GM19238 (cell line): Measurements from ENCODE around the gene SLIT3.
"Not testable (repeated sequence)": the region's sequence is repeated elsewhere in the genome, so short reads cannot be mapped to it uniquely, and the experiment has no call there.

Experiments
- DNase-seq: peaks from one replicate; pipeline ENCODE4 v3.0.0; 2011; ENCODE audit warnings: low spot score; ENCODE audit not compliant: insufficient read length

SLIT3 gene

DNA sequence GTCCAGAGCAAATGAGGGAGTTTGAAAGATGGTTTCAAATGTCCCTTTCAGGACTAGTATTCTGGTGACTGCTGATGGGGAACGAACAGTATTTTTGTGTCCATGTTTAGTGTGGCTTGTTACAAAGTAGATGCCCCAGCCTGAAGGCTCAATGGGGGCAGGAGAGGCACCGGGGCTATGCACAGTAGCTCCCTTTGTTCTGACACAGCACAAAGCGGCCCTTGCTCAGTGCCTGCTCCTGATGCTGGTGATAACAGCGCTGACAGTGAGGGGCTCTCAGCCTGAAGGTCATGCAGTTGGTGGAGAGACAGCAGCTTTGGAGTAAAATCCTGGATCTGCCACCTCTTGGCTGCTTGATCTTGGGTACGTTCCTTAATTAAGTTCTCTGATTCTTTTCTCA lies 188.9 kb downstream of the SLIT3 start:
- DNase-seq = no peak

DNA sequence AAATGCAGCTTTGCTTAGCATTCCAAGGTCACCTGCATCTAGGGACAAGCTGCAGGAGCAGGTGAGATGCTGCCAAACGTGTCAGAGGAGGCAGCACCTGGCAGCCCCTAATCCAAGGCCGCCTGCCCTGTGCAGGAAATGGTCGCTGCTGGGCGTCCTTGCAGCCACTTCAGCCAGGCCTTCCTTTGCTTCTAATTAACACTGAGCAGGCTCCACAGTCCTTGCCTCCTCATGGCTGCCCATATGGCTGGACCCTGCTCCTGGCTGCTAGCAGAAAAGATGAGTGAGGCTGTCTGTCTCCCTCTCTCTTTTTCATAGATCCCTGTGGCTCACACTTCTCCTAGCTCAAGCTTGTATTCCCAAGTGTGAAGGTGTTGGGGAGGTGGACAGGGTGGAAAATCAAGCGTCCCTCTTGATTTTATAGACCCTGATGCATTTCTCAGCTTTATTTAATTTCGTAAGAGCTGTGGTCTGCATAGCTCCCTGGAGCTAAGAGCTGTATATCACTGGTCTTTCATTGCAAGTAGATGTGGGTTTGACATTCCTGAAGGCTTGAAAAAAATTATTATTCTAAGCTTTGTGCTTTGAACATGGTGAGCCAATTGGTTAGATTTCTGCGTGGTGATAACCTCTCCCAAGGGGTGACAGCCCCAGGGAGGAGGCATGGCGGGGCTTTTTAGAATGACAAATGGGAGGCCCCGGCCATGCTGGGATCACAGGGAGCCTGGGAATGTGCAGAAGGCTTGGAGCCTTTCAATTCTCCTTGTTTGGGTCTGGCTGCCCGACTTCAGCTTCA lies 193.8 kb downstream of the SLIT3 start:
- DNase-seq = no peak

DNA sequence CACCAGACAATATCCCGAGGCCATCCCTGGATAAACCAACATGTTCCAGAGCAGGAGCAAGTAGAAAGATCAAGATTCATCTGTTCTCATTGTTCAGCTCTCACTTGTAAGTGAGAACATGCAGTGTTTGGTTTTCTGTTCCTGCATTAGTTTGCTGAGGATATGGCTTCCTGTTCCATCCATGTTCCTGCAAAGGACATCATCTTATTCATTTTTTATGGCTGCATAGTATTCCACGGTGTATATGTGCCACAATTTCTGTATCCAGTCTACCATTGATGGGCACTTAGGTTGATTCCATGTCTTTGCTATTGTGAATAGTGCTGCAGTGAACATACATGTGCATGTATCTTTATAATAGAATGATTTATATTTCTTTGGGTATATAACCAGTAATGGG lies 195.4 kb downstream of the SLIT3 start:
- DNase-seq = not testable (repeated sequence)

DNA sequence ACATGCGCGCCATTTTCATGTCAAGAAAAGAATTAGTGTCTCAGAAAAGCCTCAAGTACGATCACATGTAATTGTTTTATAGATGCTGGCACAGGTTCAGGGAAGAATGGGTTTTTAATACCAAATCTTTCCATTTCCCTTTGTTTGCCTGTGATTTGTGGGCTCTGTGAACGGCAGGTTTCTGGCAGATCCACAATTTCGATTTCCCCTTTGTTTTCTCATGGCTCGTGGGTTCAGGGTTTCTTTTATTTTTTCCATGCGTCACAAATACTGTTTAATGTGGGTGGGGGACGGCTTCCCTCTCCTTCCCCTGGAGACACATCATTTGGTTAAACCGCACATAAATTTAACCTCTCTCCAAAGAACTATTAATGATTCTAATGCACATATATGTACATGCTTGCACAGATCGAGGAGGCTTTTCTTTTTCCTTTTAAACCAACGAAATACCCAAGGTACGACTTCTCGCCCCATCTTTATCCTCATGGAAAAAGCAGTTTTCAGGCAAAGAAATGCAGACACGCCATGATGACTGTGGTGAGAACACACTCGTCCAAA lies 195.9 kb downstream of the SLIT3 start:
- no peak for DNase-seq

DNA sequence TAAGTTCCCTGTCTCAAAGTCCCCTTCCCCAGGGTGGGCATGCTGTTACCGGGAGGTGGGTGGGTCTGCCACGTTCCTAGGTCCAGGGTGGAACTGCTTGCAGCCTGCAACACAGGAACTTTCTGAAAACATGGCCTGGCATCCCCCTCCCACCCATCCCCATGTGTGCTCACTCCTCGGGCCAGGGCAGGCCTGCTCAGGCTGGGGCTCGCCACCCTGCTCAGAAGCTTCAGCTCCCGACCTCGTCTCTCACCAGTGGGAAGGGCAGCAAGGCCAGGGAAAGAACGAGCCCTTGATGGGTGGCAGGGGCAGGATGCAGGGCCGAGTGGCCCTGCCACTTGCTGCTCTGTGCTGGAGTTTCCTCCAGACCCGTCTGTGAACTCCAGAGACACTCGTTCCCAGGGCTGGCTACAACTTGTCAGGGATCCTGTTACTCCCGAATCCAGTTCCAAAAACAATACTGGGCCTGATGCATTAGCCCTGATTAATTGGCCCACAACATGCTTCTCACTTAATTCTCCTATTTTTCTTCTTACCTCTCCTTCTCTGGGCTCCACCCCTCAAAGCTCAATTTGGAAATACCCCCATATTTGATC lies 197.3 kb downstream of the SLIT3 start:
- DNase-seq = no peak

DNA sequence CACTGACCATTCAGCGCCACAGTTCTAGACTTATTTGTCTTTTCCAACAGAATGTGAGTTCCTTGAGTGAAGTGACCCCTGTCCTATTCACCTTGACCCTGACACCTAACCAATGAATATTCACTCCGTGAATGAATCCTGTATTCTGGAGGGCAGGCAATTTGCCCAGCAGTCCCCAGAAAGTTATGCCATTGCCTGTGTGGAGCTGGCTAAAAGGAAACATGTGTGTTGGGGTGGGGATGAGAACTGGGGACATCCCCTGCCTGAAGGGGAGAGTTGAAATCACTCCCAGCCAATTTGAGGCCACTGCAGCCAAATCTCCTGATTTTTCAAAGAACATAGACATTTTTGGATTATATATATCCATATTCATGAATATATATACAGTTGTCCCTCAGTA lies 199.0 kb downstream of the SLIT3 start:
- no peak for DNase-seq

DNA sequence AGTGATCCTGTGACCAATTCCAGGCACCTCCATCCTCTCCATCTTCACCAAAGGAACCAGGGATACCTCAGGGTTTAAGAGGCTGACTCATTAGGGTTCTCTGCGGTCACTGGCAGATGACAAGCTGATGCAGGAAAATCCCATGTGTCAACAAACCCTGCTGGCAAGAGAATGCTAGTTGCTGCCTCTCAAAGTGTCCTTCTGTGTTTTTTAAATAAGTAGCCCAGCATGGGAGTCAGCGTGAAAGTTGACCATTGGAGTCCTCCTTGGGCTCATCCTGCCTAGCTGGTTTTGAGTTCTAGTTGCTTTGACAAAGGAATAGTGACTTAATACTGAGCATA lies 200.2 kb downstream of the SLIT3 start:
- no peak for DNase-seq

DNA sequence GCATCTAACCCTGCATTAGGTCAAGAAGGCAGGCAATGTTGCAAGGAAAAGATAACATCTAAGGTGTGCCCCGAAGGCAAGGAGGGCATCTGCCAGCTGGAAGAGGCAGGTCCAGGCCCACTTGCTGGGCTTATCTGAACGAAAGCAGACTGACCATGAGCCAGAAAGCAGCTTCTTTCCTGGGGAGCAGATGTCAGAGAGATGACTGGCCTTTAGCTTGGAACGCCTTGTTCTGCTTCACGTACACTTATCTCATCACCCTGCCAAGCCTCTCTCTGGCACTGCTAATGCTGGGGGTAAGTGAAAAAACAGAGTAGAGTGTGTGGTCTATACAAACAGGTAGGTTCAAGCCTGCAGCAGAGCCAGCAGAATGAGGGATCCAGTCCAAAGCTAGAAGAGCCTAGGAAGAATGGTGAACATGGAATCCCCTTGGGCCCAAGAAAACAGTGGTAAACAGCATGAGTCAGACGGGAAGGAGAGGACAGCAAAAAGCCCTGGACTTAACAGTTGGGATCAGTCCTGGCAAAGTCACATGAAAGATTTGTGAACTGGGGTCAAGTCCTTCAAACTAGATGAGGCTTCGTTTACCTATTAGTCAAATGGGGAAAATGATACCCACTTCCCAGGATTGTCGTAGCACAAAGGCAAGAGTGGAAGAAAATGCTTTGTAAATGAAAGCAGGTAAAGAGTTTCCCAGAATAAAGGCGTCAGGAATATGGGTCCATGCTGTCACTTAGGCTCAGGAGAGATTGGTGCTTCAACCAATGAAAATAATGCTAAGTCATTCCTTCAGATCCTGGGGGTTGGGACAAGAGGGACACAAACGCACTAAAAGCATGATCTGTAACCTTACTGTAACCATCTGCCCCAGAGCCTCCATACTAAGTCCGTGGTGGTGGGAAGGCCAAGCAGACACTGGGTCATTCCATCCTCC lies 200.9 kb downstream of the SLIT3 start:
- no peak for DNase-seq

DNA sequence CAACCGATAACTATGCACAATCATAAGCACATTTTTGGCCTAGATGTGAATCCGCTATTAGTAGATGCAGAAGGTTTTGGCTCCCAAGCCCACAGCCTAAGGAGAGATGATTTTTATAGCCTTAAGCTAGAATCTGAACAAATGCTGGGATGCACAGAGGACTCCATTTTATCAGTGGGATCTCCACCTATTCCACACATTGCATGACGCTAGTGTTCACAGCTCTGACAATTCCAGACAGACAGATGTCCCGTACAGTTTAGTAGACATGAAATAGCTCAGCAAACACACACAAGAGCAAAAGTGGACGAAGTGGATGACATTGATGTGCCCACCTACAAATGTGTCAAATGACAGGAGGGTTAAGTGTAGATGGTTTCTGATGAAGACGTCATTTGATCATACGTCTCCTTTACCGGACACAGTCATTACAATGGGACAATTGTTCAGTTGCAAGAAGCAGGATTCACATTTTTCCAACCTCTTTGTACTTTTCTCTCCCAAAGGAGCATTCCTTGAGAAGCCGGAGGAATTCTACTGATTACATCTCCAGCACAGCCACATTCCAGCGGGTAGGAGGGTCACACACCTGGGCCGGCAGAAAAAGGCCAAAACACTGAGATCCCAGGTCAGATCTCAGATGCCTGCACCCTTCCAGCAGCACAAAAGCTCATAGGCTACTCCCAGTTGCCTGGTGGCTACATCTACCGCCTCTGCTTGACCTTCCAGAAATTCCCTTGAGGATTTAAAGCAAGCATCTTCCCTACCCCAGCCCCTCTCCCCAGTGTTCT lies 202.4 kb downstream of the SLIT3 start:
- no peak for DNase-seq

DNA sequence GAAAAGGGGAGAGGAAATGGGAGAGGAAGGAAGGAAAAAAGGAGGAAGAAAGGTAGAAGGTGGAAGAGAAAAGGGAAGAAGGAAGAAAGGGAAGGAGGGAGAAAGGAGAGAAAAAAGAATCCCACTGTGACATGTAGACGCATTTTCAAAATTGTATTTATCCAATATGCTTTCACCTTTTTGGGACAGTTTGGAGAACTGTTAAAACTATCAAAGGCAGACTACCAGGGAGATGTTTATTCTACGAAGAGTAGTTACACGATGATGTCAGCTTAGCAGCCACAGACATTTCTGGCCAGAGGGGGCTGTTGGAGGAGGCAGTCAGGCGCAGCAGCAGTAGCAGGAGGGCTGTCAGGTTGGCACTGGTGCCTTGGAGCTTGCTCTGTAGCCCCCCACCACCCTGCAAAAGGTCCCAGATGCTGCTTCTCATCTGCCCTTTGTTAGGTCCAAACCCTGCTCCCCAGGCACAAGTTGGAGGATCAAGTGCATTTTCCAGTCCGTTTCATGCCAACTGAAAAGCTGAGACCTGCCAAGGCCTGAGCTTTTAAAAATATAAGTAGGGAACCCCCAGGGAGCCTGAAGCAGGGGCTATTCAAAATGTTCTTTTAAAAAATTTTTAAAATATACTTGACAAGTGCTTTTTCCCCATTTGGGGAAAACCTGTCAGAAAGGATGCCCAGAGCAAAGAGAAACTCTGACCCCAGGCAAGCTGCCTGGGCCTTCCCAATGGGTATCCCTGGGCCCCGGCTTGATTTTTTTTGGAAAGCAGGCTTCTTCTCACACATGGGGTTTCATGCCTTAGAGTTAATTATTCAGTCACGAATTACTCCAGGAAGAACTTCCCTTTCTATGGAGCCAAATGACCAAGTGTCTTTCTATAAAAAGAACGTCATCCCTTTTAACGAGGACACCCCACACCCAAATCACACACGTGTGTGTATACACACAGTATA lies 203.3 kb downstream of the SLIT3 start:
- no peak for DNase-seq

DNA sequence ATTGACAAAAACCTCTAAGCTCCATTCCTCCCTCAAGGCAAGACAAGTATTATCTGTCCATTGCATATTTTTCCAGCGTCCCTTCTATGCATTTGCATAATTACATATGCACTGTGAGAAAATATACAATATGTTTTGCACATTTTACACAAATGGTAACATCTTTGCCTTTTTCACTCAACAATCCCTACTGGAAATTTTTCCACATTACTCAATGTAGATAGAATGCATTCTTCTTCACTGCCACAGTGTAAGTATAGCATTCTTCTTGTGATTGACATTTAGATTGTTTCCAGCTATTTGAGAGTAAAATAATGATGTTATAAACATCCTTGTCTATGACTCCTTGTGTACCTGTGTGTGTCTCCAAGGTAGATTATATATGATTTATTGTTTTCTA lies 205.0 kb downstream of the SLIT3 start:
- no peak for DNase-seq

DNA sequence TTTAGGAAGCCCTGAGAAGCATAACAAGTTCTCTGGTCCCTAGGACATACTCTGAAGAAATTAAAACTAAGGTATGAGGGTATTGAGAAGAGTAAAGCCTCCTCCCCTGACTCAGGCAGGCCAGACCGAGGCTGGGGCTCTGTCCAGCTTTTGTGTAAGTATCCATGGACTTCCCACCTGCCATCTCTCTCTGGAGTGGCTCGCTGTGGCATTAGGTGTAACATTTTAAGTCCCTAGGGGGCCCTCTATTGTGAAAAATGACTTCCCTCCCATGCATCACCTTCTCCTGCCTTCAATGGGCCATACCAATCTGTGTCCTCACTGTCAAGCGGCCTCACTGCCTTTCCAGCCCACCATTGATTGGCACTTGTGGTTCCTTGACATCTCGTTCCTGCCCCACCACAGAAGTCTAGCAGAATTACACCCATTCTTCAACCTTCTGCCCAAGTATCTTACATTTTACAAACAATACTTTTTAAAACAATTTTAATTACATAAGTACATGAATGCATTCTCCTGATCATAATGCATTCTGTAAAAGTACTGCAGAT lies 205.5 kb downstream of the SLIT3 start:
- no peak for DNase-seq

DNA sequence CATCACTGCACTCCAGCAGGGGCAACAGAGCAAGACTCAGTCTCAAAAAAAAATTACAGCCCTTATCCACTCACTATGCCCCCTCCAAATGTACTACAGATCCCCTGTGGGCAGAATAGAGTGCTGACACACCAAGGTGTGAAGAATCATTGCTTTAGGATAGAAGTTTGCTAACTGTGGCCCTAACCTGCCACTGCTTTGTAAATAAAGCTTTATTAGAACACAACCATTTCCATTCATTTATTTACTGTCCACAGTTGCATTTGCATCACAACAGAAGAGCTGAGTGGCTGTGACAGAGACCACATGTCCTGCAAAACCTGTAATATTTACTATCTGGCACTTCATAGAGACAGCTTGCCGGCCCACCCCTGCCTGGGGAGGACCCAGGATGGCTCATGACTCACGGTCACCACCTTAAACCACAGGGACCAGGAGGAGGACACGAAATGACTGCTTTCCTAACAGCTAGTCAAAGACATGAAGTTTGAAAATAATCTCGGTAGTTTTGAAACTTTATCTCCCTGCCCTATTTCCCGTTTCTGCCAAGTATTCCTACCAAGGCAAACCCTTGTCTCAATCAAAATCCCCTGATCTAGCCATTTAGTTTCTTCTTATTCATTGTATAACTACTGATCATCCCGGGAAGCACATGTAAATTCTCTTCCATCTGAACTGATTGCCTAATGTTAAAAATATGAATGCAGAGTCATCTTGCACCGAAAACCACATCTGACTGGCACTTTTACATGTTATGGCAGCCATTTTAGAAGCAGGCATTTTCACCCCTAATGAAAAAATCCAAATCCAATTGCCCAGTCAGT lies 206.1 kb downstream of the SLIT3 start:
- no peak for DNase-seq

DNA sequence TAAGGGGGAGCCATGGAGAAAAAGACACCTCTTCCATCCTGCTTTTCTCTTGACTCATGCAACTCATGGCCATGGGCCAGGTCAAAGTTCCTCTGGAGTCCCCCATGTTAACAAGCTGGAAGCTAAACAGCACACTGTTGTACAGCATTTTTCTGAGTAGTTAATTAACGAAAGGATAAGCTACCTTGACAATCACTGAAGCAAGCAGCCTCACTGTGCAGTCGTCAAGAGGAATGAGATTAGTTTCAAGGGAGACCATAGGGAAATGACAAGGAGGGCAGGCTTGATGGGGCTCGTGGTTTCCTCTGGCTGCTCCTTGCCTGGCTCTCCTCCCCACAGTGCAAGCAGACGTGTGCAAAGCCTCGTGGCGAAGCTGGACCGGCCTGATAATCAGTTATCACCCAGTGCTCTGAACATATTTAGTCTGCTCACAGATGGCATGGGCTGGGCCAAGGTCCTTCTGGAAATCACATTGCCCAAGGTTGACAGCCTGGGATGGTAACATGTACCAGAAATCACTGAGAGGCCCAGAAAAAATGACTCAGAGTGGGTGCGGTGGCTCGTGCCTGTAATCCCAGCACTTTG lies 209.5 kb downstream of the SLIT3 start:
- no peak for DNase-seq

DNA sequence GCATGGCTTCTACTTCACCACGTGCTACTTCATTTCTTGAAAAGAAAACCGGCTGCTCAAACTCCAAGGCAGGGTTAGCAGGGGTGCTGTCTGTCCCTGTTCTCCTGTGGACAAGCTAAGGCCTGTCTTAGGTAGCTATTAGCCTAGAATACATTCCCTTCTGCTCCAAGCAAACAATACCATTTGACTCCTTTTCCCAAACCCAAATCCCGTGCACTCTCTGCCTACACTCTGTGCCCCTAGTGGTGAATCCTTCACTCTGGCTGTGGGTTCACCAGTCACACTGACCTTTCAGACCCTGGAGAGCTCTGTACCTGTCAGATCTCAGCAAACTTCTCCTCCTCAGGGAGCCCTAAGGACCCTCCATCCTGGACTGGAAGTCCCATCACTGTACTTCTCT lies 211.6 kb downstream of the SLIT3 start:
- no peak for DNase-seq

DNA sequence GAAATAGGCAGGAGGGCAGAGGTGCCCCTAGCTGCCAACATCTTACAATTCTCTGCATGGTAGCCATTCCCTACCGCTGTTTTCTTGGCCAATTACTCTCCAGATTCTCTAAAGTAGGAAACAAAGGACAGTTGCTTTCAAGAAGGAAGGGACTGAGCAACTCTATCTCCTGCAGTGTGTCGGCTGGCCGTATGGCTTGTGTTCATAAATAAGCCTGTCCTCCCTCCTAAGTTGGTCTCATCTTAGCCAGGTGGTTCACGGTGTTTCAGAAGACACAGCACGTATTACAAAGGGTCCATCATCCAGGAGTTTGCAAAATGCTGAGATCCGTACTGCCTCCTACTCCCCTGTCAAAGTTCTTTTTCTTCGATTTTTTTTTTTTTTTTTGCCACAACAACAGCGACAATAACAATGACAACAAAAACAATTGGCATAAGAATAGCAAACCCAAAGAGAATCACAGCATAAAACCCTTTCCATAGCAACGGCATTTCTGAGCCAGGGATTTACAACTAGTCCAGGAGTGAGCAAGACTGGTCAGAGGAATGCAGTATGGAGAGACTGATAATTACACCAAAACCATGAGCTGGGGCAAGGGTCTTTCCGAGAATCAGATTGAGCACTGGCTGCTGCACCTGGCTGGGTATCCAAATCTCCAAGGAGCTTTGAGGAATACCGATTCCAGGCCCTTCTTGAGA lies 212.8 kb downstream of the SLIT3 start:
- no peak for DNase-seq

DNA sequence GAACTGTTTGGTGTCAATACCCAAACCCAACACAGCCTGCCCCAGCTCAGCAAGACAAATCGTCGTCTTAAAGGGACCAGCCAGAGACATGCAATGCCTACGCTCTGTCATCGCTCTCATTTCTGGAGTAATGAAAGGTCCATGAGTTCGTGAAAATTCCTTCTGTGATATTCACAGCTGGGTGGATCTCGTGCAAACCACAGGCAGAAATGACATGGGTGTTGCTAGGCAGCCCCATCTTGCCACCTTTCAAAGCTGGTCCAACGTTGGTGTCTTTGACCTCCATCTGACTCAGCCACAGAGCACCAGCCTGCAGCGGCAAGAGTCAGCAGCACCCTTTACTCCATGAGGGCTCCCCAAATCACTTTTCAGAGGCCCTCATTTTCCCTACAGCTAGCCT lies 215.3 kb downstream of the SLIT3 start:
- no peak for DNase-seq

DNA sequence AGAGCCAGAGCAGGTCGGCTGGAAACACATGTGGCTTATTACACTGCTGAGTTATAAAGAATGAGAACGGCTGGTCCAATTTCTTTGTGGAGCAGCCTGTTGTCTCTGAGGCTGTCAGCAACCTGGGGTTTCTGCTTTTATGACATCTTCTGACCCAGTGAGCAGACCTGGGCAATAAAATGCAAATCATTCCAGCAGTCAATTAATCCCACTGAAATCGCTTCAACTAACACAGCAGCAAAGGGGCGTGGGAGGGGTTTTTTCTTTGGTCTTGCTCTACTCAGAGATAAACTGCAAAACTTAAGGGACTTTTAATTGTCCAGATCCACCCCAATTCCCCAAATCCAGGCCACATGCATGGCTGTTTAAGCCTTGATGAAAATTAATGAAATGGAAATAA lies 215.7 kb downstream of the SLIT3 start:
- DNase-seq = no peak
